ENCODE results near the gene TMEM273. TPM values are rescaled to one million over a fixed set of nuclear protein-coding genes. Genes with fewer than 3 reads are reported as not detected.

The TMEM273 gene
- total RNA-seq, 1 donor from 2014 or later = 82.3 TPM

DNA sequence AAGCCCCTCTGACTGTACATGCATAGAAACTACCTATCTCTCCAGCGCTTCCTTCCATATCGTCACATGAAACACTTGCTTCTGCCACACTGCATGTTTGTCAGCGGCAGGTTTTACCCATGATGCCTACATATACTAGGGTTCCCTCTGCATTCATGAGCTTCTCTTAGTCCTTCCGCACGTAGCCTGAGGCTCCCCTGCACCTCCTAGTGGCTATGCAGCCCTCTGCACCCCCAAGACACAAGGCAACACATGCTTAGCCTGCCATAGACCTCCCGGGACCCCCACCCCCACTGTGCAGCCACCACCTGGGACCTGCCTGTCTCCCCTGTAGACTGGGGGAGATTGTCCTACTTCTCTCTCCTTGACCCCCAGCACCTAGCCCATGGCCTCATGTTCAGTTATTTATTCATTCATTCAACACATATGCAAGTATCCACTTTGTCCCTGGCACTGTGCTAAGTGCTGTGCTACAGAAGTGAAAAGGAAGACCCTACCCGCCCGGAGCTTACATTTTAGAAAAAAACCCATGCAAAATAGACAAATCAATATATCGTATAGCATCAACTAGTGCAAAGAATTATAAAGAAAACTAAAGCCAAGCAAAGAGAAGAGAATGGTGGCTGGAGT, 23.5 kb downstream of the TMEM273 start:
- intact Hi-C loops (cut with DNase I) = loop anchor here (5.0 to 10.0 kb wide), 2 partner anchors 90 to 507 kb away; no protein-coding TSS in a partner anchor
- no peak for DNase-seq (ENCODE audit: low spot score in 2 of 2)
- no peaks in the 10 kb centered on the region for H3K9me3 ChIP-seq
- H3K27ac ChIP-seq = no peak overlapping the region
- H3K4me3 ChIP-seq = no peak overlapping the region
- H3K27me3 ChIP-seq = no peaks in the 10 kb centered on the region
- TF ChIP-seq, protein P1, sequence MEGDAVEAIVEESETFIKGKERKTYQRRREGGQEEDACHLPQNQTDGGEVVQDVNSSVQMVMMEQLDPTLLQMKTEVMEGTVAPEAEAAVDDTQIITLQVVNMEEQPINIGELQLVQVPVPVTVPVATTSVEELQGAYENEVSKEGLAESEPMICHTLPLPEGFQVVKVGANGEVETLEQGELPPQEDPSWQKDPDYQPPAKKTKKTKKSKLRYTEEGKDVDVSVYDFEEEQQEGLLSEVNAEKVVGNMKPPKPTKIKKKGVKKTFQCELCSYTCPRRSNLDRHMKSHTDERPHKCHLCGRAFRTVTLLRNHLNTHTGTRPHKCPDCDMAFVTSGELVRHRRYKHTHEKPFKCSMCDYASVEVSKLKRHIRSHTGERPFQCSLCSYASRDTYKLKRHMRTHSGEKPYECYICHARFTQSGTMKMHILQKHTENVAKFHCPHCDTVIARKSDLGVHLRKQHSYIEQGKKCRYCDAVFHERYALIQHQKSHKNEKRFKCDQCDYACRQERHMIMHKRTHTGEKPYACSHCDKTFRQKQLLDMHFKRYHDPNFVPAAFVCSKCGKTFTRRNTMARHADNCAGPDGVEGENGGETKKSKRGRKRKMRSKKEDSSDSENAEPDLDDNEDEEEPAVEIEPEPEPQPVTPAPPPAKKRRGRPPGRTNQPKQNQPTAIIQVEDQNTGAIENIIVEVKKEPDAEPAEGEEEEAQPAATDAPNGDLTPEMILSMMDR (IDR thresholded peaks at IDR 0.05) = peak; percentile 47 to 67 (median 59)
- H3K36me3 ChIP-seq = no peaks in the 10 kb centered on the region
- no peaks in the 10 kb centered on the region for H3K4me1 ChIP-seq

GRCh38 chr10:49163741-49164140, 24.4 kb downstream of the TMEM273 start:
- no peak overlapping the region for H3K27ac ChIP-seq
- no peaks in the 10 kb centered on the region for H3K27me3 ChIP-seq
- TF ChIP-seq, protein P1 (IDR thresholded peaks at IDR 0.05) = no peak
- H3K4me1 ChIP-seq = no peaks in the 10 kb centered on the region
- intact Hi-C loops (cut with DNase I) = loop anchor here (5.0 to 10.0 kb wide), 2 partner anchors 89 to 506 kb away; no protein-coding TSS in a partner anchor
- DNase-seq (ENCODE audit: low spot score in 2 of 2) = peak in 1 of 2 donors; percentile 34
- H3K4me3 ChIP-seq = no peak overlapping the region
- H3K9me3 ChIP-seq = no peaks in the 10 kb centered on the region
- H3K36me3 ChIP-seq = no peaks in the 10 kb centered on the region

- intact Hi-C loops (cut with DNase I) = loop anchor here (5.0 to 10.0 kb wide), 2 partner anchors 88 to 506 kb away; no protein-coding TSS in a partner anchor
- H3K4me1 ChIP-seq = no peaks in the 10 kb centered on the region
- no peak overlapping the region for H3K4me3 ChIP-seq
- TF ChIP-seq, protein P1 (IDR thresholded peaks at IDR 0.05) = no peak
- H3K9me3 ChIP-seq = no peaks in the 10 kb centered on the region
- no peak overlapping the region for H3K27ac ChIP-seq
- H3K36me3 ChIP-seq = no peaks in the 10 kb centered on the region
- DNase-seq (ENCODE audit: low spot score in 2 of 2) = peak in 1 of 2 donors; percentile 34
- H3K27me3 ChIP-seq = no peaks in the 10 kb centered on the region
Observed at GRCh38 chr10:49162761-49163310, 25.4 kb downstream of the TMEM273 start.

DNA sequence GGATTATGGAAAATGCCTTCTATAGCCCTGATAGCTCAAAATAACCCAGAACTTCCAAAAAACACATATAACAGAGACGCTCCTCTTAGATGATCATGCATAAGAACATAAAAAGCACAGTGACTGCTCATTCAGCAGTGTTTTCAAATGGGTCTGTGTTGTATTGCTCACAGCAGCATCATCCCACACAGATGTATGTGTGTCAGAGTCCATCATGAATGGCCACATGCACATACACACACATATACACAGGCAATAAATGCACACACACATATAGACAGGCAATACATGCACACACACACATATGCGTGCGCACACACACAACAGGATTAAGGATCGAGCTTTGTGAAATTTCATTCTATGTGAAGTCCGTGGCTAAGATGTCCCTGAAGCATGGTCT, 26.1 kb downstream of the TMEM273 start:
- H3K4me3 ChIP-seq = no peak overlapping the region
- DNase-seq (ENCODE audit: low spot score in 2 of 2) = no peak
- intact Hi-C loops (cut with DNase I) = loop anchor here (5.0 to 10.0 kb wide), 2 partner anchors 87 to 505 kb away; no protein-coding TSS in a partner anchor
- no peaks in the 10 kb centered on the region for H3K36me3 ChIP-seq
- H3K4me1 ChIP-seq = no peaks in the 10 kb centered on the region
- H3K27me3 ChIP-seq = no peaks in the 10 kb centered on the region
- TF ChIP-seq, protein P1 (IDR thresholded peaks at IDR 0.05) = no peak
- no peak overlapping the region for H3K27ac ChIP-seq
- H3K9me3 ChIP-seq = no peaks in the 10 kb centered on the region

- no peaks in the 10 kb centered on the region for H3K27me3 ChIP-seq
- H3K4me3 ChIP-seq = no peak overlapping the region
- no peak overlapping the region for H3K27ac ChIP-seq
- intact Hi-C loops (cut with DNase I) = loop anchor here (1.0 to 10.0 kb wide), 3 partner anchors 87 to 504 kb away; no protein-coding TSS in a partner anchor
- DNase-seq (ENCODE audit: low spot score in 2 of 2) = peak in 1 of 2 donors; percentile 53
- no peaks in the 10 kb centered on the region for H3K36me3 ChIP-seq
- H3K4me1 ChIP-seq = no peaks in the 10 kb centered on the region
- TF ChIP-seq, protein P1 (IDR thresholded peaks at IDR 0.05) = peak; percentile 40 to 63 (median 40)
- no peaks in the 10 kb centered on the region for H3K9me3 ChIP-seq
Observed at GRCh38 chr10:49161411-49161997, 26.7 kb downstream of the TMEM273 start.
